ENCODE data around the gene CGRRF1. TPM values are rescaled to one million over a fixed set of nuclear protein-coding genes. Genes with fewer than 3 reads are reported as not detected.

The CGRRF1 gene
- total RNA-seq, 2 donors from 2014 or later: 17.1 to 25.7 TPM

- no peak for DNase-seq (ENCODE audit: low spot score)
- no peak overlapping the region for H3K4me3 ChIP-seq
- H3K27me3 ChIP-seq (replicated peaks; ENCODE audit: insufficient read depth): no peaks in the 10 kb centered on the region
- no peaks in the 10 kb centered on the region for H3K9me3 ChIP-seq
- H3K36me3 ChIP-seq: no peaks in the 10 kb centered on the region
- intact Hi-C loops (cut with DNase I): no loop called here
- peaks cover 3% of the 10 kb centered on the region for H3K4me1 ChIP-seq (replicated peaks)
- H3K27ac ChIP-seq: no peak overlapping the region
- whole genome bisulfite sequencing: 84% methylated on average over 8 of the region's 8 CpGs
- TF ChIP-seq, protein P1, sequence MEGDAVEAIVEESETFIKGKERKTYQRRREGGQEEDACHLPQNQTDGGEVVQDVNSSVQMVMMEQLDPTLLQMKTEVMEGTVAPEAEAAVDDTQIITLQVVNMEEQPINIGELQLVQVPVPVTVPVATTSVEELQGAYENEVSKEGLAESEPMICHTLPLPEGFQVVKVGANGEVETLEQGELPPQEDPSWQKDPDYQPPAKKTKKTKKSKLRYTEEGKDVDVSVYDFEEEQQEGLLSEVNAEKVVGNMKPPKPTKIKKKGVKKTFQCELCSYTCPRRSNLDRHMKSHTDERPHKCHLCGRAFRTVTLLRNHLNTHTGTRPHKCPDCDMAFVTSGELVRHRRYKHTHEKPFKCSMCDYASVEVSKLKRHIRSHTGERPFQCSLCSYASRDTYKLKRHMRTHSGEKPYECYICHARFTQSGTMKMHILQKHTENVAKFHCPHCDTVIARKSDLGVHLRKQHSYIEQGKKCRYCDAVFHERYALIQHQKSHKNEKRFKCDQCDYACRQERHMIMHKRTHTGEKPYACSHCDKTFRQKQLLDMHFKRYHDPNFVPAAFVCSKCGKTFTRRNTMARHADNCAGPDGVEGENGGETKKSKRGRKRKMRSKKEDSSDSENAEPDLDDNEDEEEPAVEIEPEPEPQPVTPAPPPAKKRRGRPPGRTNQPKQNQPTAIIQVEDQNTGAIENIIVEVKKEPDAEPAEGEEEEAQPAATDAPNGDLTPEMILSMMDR (IDR thresholded peaks at IDR 0.05): no peak
- TF ChIP-seq POLR2A (IDR thresholded peaks at IDR 0.05) (no peak), POLR2AphosphoS5 (IDR thresholded peaks at IDR 0.05) (no peak)
Observed at GRCh38 chr14:54483073-54483745, 26.5 kb upstream of the CGRRF1 start.

- intact Hi-C loops (cut with DNase I): no loop called here
- Histone ChIP-seq H3K4me1 (replicated peaks) (peaks cover 3% of the 10 kb centered on the region), H3K36me3 (no peaks in the 10 kb centered on the region), H3K9me3 (no peaks in the 10 kb centered on the region), H3K27ac (no peak overlapping the region), H3K4me3 (no peak overlapping the region), H3K27me3 (replicated peaks; ENCODE audit: insufficient read depth) (no peaks in the 10 kb centered on the region)
- TF ChIP-seq POLR2A (IDR thresholded peaks at IDR 0.05) (no peak), POLR2AphosphoS5 (IDR thresholded peaks at IDR 0.05) (no peak)
- no peak for DNase-seq (ENCODE audit: low spot score)
Observed at GRCh38 chr14:54483846-54484245, 25.9 kb upstream of the CGRRF1 start.

GRCh38 chr14:54486685-54487084 lies 23.0 kb upstream of the CGRRF1 start:
- Histone ChIP-seq H3K9me3 (no peaks in the 10 kb centered on the region), H3K36me3 (no peaks in the 10 kb centered on the region), H3K4me3 (no peak overlapping the region), H3K27me3 (replicated peaks; ENCODE audit: insufficient read depth) (no peaks in the 10 kb centered on the region), H3K4me1 (replicated peaks) (peaks cover 9% of the 10 kb centered on the region), H3K27ac (no peak overlapping the region)
- TF ChIP-seq, protein P1 (IDR thresholded peaks at IDR 0.05): no peak
- TF ChIP-seq POLR2A (IDR thresholded peaks at IDR 0.05): no peak
- TF ChIP-seq POLR2AphosphoS5 (IDR thresholded peaks at IDR 0.05): no peak
- no peak for DNase-seq (ENCODE audit: low spot score)
- intact Hi-C loops (cut with DNase I): no loop called here
- whole genome bisulfite sequencing: 100% methylated on average over 1 of the region's 1 CpG

DNA sequence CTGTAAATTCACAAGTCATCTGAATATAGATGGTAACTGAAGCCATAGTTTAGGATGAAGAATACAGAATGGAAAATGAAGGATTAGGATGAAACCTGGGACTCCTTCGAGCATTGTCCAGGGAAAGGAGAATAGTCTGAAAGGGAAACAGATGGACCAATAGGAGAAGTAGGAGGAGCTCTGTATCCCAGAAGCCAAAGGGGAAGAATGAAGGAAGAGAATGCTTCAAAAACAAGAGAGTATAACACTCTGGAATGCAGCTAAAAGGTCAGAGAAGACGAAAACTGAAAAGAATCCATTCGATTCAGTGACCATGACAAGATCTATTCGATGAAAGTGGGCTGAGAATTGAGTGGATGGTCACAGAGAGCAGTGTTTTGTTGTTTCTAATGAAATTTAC lies 21.9 kb upstream of the CGRRF1 start:
- no peaks in the 10 kb centered on the region for H3K36me3 ChIP-seq
- peak overlapping the region in 1 of 2 donors; percentile 82 for H3K27ac ChIP-seq
- peaks cover 9% of the 10 kb centered on the region for H3K4me1 ChIP-seq (replicated peaks)
- no peaks in the 10 kb centered on the region for H3K27me3 ChIP-seq (replicated peaks; ENCODE audit: insufficient read depth)
- 40% methylated on average over 4 of the region's 4 CpGs for WGBS
- no peak for DNase-seq (ENCODE audit: low spot score)
- H3K9me3 ChIP-seq: no peaks in the 10 kb centered on the region
- intact Hi-C loops (cut with DNase I): loop anchor here (2.0 kb wide), 1 partner anchor 47 kb away; the partner anchor contains the start of gene CNIH1
- no peak for TF ChIP-seq POLR2AphosphoS5 (IDR thresholded peaks at IDR 0.05)
- H3K4me3 ChIP-seq: peak overlapping the region; percentile 58 to 78

DNA sequence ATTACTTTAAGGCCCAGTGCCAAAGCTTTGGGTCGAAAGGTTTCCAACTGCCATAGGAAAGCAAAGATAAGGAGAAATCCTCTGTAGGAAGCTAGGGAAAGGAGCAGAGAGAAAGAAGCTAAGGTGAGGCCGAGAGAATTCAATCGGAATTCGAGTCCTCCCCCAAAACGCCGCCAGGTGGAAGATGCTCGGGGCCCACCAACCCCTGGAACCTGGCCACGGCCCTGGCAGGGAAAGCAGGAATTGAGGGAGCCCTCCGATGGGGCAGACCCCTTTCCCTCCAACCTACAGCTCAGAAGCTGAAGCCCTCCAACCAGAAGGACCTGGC lies 21.4 kb upstream of the CGRRF1 start:
- TF ChIP-seq POLR2A (IDR thresholded peaks at IDR 0.05): no peak
- TF ChIP-seq POLR2AphosphoS5 (IDR thresholded peaks at IDR 0.05): no peak
- TF ChIP-seq, protein P1 (IDR thresholded peaks at IDR 0.05): no peak
- WGBS: 0% methylated on average over 9 of the region's 9 CpGs
- intact Hi-C loops (cut with DNase I): loop anchor here (2.0 kb wide), 1 partner anchor 47 kb away; the partner anchor contains the start of gene CNIH1
- H3K27ac ChIP-seq: peak overlapping the region; percentile 82 to 90
- no peaks in the 10 kb centered on the region for H3K36me3 ChIP-seq
- peak overlapping the region; percentile 58 to 78 for H3K4me3 ChIP-seq
- H3K27me3 ChIP-seq (replicated peaks; ENCODE audit: insufficient read depth): no peaks in the 10 kb centered on the region
- H3K9me3 ChIP-seq: no peaks in the 10 kb centered on the region
- peaks cover 9% of the 10 kb centered on the region for H3K4me1 ChIP-seq (replicated peaks)
- DNase-seq (ENCODE audit: low spot score): no peak

All from prostate gland (tissue), 2 donors.